Mammary microvascular endothelial cell (primary cell): ENCODE data around the gene LRRC46. TPM values are rescaled to one million over a fixed set of nuclear protein-coding genes. Genes with fewer than 3 reads are reported as not detected.

Source experiments
- total RNA-seq: library from RNA; depleted of rRNA; stranded (reverse); fragments of >200 nt; gene quantifications from 2 replicates; pipeline ENCODE4 v1.2.3, GENCODE V29; 2015

The LRRC46 gene
- 0.10 TPM in 1 of 2 replicates, not detected in the other for total RNA-seq

GRCh38 chr17:47831003-47831933 is at the start of gene LRRC46, which contains the start of gene MRPL10:
LRRC46 (plus strand) TSS chr17:47831670; CDS start chr17:47831990, 320 bp downstream.
MRPL10 (minus strand) TSS chr17:47831541; CDS start chr17:47831511, 30 bp downstream.

GRCh38 chr17:47821424-47822391 is 9.8 kb upstream of the LRRC46 start, which contains the start of gene OSBPL7:
OSBPL7 (minus strand) TSS chr17:47821794; CDS start chr17:47820278, 1,516 bp downstream.

GRCh38 chr17:47840742-47841487 is 9.4 kb downstream of the LRRC46 start, which contains the start of gene SCRN2:
SCRN2 (minus strand) TSS chr17:47841273; CDS start chr17:47840843, 430 bp downstream.

GRCh38 chr17:47850692-47851573 is 19.5 kb downstream of the LRRC46 start, which contains the start of gene SP6:
SP6 (minus strand) TSS chr17:47851163; CDS start chr17:47848429, 2,734 bp downstream.

Other genes with a start within 250 kb of the LRRC46 start
- 382 and 396 TPM in 2 replicates for gene KPNB1, start 181.8 kb upstream of the LRRC46 start, total RNA-seq
- 10.1 and 14.8 TPM in 2 replicates for gene TBKBP1, start 137.5 kb upstream of the LRRC46 start, total RNA-seq
- not detected in 2 replicates for gene TBX21, start 98.4 kb upstream of the LRRC46 start, total RNA-seq
- 8.8 and 11.9 TPM in 2 replicates for gene OSBPL7, start 9.9 kb upstream of the LRRC46 start, total RNA-seq
- 46.8 and 49.3 TPM in 2 replicates for gene MRPL10, start 129 bp upstream of the LRRC46 start, total RNA-seq
- 16.9 and 25.1 TPM in 2 replicates for gene SCRN2, start 9.6 kb downstream of the LRRC46 start, total RNA-seq
- gene SP6, start 19.5 kb downstream of the LRRC46 start, total RNA-seq = 3.1 and 5.1 TPM in 2 replicates
- gene SP2, start 64.6 kb downstream of the LRRC46 start, total RNA-seq = 2.9 and 5.1 TPM in 2 replicates
- 34.5 and 39.0 TPM in 2 replicates for gene PNPO, start 109.9 kb downstream of the LRRC46 start, total RNA-seq
- gene PRR15L, start 126.2 kb downstream of the LRRC46 start, total RNA-seq = not detected in 2 replicates
- gene CDK5RAP3, start 139.4 kb downstream of the LRRC46 start, total RNA-seq = 60.9 and 61.5 TPM in 2 replicates
- 15.3 and 15.9 TPM in 2 replicates for gene COPZ2, start 206.1 kb downstream of the LRRC46 start, total RNA-seq
- 100 and 105 TPM in 2 replicates for gene NFE2L1, start 216.7 kb downstream of the LRRC46 start, total RNA-seq